HG03139 (cell line): Measurements from ENCODE around the gene PTPA.
"Not testable (repeated sequence)": the region's sequence is repeated elsewhere in the genome, so short reads cannot be mapped to it uniquely, and the experiment has no call there.

Experiments used
- ATAC-seq: cut with Tn5 transposase; IDR thresholded peaks from one replicate; pipeline ENCODE4 v1.9.1; 2021; ENCODE audit not compliant: unreplicated experiment

Gene PTPA

GRCh38 chr9:129150672-129151211 lies 39.5 kb downstream of the PTPA start:
- no peak for ATAC-seq

GRCh38 chr9:129151469-129151868 lies 40.3 kb downstream of the PTPA start:
- no peak for ATAC-seq

- ATAC-seq: no peak
These were observed 43.8 kb downstream of the PTPA start for GRCh38 chr9:129154866-129155477.

GRCh38 chr9:129156163-129156562 lies 44.9 kb downstream of the PTPA start:
- ATAC-seq: no peak

GRCh38 chr9:129160712-129161533 lies 49.7 kb downstream of the PTPA start:
- ATAC-seq: no peak

- no peak for ATAC-seq
These were observed 50.3 kb downstream of the PTPA start for GRCh38 chr9:129161534-129161837.

GRCh38 chr9:129162497-129163197 lies 51.4 kb downstream of the PTPA start:
- no peak for ATAC-seq

- not testable (repeated sequence) for ATAC-seq
These were observed 52.0 kb downstream of the PTPA start for GRCh38 chr9:129163198-129163670.

GRCh38 chr9:129163753-129164152 lies 52.5 kb downstream of the PTPA start:
- ATAC-seq: no peak

GRCh38 chr9:129164246-129164930 lies 53.2 kb downstream of the PTPA start:
- ATAC-seq: no peak

- ATAC-seq: no peak
These were observed 54.0 kb downstream of the PTPA start for GRCh38 chr9:129165198-129165597.

- ATAC-seq: no peak
These were observed 55.7 kb downstream of the PTPA start for GRCh38 chr9:129166623-129167557.

GRCh38 chr9:129170229-129170628 lies 59.0 kb downstream of the PTPA start:
- no peak for ATAC-seq

- no peak for ATAC-seq
These were observed 61.0 kb downstream of the PTPA start for GRCh38 chr9:129171993-129172751.

GRCh38 chr9:129172816-129173215 lies 61.6 kb downstream of the PTPA start:
- ATAC-seq: no peak

- no peak for ATAC-seq
These were observed 62.3 kb downstream of the PTPA start for GRCh38 chr9:129173296-129174101.

GRCh38 chr9:129174102-129174723 lies 63.0 kb downstream of the PTPA start:
- ATAC-seq: no peak
